ENCODE data around the gene FIGNL2.
A peak's percentile ranks its signal among the peaks of the same experiment; 100 is the strongest.

FIGNL2 gene, protein sequence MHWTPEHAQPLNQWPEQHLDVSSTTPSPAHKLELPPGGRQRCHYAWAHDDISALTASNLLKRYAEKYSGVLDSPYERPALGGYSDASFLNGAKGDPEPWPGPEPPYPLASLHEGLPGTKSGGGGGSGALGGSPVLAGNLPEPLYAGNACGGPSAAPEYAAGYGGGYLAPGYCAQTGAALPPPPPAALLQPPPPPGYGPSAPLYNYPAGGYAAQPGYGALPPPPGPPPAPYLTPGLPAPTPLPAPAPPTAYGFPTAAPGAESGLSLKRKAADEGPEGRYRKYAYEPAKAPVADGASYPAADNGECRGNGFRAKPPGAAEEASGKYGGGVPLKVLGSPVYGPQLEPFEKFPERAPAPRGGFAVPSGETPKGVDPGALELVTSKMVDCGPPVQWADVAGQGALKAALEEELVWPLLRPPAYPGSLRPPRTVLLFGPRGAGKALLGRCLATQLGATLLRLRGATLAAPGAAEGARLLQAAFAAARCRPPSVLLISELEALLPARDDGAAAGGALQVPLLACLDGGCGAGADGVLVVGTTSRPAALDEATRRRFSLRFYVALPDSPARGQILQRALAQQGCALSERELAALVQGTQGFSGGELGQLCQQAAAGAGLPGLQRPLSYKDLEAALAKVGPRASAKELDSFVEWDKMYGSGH

DNA sequence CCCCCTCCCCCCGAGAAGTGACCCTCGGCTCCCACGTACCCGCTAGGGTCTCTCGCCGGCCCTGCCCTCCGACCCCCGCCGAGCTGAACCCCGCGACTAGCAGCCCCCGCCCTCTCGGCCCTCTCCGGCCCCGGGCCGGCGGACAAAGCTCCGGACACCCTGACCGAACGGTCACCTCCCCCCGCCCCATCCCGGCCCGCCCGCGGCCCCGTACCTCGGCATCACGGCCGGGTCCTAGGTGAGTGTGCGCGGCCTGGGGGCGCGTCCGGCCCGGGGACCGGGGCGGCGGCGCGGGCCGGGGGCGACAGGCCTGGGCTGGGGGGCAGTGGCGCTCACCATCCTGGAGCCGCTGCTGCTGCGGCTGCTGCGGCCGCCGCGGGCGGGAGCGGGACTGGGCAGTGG, at the start of gene FIGNL2:
TSS of gene FIGNL2 (minus strand) at position 393 of the 402 bp plus-strand sequence. CDS start 26,305 bp downstream, outside the sequence.
- TF ChIP-seq, protein P1, sequence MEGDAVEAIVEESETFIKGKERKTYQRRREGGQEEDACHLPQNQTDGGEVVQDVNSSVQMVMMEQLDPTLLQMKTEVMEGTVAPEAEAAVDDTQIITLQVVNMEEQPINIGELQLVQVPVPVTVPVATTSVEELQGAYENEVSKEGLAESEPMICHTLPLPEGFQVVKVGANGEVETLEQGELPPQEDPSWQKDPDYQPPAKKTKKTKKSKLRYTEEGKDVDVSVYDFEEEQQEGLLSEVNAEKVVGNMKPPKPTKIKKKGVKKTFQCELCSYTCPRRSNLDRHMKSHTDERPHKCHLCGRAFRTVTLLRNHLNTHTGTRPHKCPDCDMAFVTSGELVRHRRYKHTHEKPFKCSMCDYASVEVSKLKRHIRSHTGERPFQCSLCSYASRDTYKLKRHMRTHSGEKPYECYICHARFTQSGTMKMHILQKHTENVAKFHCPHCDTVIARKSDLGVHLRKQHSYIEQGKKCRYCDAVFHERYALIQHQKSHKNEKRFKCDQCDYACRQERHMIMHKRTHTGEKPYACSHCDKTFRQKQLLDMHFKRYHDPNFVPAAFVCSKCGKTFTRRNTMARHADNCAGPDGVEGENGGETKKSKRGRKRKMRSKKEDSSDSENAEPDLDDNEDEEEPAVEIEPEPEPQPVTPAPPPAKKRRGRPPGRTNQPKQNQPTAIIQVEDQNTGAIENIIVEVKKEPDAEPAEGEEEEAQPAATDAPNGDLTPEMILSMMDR (IDR thresholded peaks at IDR 0.05) = no peak

DNA sequence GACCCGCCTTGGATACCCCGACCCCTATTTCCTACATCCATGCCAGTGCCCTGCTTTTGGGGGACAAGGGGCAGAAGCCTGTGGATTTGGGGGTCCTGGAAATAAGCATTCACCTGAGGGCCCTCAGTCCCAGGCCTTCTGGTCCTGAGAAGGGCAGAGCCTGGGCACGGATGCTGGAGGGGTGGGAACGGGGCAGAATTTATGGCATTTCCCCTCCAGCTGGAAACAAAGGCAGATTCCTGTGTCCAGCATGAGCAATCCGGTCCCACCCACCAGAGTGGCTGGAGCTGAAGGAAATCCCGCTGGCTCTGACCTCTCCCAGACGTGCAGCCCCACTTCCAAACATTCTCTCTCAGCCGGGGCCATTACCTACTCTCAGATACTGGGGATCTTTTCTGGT, 48.7 kb upstream of the FIGNL2 start:
- TF ChIP-seq, protein P1 (IDR thresholded peaks at IDR 0.05) = no peak

DNA sequence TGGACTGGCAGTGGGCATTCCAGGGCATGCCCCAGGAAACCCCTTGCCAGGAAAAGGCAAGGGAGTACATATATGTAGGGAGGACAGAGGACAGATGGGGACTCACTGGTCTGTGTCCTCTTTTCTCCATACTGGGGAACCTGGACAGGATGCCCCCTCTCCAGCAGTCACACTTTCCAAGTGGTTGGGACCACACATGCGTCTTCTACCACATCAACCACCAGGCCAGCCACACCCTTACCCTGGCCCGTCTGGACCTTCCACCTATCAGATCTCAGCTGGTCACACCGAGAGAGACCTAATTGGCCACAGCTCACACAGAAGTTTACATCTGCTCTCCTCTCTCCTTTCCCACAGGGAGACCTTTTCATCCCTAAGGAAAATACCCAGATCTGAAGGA, 47.7 kb upstream of the FIGNL2 start:
- TF ChIP-seq, protein P1 (IDR thresholded peaks at IDR 0.05) = no peak

DNA sequence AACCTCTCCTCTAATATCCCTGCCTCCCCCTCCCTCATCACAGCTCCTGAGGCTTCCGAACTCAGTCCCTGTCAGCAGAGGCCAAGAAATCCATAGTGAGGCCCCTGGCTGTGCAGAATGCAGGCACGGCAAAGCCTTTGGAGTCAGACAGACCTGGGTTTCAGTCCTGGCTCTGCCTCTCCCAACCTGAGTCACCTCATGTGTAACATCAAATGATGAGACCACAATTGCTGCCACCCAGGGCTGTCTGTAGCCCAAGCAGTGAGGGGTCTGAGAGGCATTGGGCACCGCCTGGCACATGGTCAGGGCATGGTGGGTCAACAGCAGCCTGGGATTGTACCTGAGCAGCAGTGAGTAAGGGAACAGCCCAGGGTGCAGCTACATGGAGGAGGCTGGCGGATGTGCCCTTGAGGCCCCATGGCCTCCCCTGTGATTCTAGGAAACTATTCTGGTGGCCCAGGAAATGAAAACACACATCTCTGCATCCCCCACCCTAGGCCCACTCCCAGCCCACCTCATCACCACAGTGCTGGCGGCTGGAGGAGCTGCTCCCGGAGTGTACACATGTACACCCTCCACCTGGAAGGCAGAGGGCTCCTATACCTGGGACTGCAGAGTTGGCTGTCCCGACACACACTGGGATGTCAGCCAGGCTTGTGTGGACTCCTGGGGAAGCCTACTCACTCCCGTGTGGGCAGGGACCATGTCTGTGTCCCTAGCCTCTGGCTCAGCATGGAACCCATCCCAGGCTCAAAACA, 47.0 kb upstream of the FIGNL2 start:
- TF ChIP-seq, protein P1 (IDR thresholded peaks at IDR 0.05) = no peak

DNA sequence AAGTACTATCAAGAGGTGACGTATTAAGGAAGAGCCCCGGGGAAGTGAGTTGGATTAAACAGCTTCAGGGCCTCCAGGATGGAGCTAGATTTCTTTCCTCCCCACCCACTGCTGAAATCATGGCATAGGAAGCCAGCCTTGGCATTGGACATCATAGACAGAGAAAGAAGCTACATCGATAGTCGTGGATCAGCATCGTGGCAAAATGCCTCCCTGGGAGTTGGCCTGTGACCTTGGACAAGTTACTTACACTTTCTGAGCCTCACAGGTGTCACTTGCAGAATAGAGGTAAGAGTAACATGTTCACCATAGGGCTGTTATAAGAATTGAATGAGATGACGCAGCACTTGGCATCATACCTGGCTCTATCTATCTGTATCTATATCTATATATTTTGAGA, 45.3 kb upstream of the FIGNL2 start:
- TF ChIP-seq, protein P1 (IDR thresholded peaks at IDR 0.05) = no peak

DNA sequence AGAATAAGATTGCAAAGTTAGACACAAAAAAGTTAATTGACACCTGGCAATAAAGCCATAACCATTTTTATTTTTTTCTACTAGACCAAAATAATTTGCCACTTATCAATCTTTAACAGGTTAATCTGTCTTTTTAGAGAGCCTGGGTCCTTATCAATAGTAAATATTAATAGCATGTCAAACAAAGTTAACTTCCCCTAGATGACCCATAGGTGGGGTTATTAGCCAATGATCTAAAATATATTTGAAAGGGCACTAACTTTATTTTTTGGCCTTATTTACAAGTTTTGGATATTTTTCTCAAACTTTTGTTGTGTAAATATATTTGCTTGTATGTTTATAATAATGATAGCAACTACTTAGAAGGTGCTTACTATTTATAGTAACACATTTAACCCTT, 43.3 kb upstream of the FIGNL2 start:
- TF ChIP-seq, protein P1 (IDR thresholded peaks at IDR 0.05) = peak; percentile 57

DNA sequence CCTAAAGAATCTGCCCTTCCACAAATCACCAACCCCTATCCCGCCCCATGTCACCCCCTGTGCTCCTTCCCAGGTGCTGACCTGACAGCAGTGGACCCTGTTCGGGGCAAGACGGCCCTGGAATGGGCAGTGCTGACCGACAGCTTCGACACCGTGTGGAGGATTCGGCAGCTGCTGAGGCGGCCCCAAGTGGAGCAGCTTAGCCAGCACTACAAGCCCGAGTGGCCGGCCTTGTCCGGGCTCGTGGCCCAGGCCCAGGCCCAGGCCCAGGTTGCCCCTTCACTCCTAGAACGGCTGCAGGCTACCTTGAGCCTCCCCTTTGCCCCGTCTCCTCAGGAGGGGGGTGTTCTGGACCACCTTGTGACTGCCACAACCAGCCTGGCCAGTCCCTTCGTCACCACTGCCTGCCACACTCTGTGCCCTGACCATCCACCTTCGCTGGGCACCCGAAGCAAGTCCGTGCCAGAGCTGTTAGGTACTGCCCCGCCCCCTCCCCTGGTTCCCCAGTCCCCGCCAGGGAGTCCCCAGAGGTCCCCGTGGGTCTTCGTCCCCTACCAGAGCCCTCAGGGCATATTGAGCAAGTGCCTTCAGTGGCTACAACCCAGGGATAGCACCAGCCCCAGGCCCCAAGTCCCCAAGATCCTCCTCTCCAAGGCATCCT, 42.1 kb upstream of the FIGNL2 start:
- TF ChIP-seq, protein P1 (IDR thresholded peaks at IDR 0.05) = no peak
